GM18526 (cell line): Measurements from ENCODE around the gene PDSS2.

Source experiments
- POLR2A ChIP-seq: IDR thresholded peaks from 3 replicates; pipeline ENCODE4 v1.6.1; 2011; ENCODE audit not compliant: insufficient read length; ENCODE audit errors: extremely low read depth

PDSS2 gene

DNA sequence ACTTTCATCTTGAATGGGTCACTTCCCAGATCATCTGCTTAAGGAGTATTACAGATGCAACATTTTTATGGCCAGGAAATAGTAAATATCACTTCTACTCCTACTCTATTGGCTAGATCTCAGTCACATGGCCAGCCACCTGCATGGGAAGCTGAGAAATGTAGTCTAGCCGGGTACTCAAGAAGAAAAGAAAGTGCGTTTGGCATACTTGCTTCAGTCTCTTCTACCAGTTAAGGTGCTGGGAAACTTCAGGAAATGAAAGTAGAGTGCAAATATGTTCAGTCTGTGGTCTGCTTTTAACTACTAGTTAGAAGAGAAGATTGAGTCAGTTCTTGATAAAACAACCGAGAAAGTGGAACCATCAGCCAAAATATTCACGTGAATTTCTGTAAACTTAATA is 129.2 kb downstream of the PDSS2 start:
- TF ChIP-seq POLR2A: no peak

- no peak for TF ChIP-seq POLR2A
Observed at GRCh38 chr6:107329063-107329860, 130.1 kb downstream of the PDSS2 start.

GRCh38 chr6:107328081-107328480 is 131.3 kb downstream of the PDSS2 start:
- TF ChIP-seq POLR2A: no peak

- no peak for TF ChIP-seq POLR2A
Observed at GRCh38 chr6:107323133-107323785, 136.1 kb downstream of the PDSS2 start.

- no peak for TF ChIP-seq POLR2A
Observed at GRCh38 chr6:107321793-107322192, 137.6 kb downstream of the PDSS2 start.

DNA sequence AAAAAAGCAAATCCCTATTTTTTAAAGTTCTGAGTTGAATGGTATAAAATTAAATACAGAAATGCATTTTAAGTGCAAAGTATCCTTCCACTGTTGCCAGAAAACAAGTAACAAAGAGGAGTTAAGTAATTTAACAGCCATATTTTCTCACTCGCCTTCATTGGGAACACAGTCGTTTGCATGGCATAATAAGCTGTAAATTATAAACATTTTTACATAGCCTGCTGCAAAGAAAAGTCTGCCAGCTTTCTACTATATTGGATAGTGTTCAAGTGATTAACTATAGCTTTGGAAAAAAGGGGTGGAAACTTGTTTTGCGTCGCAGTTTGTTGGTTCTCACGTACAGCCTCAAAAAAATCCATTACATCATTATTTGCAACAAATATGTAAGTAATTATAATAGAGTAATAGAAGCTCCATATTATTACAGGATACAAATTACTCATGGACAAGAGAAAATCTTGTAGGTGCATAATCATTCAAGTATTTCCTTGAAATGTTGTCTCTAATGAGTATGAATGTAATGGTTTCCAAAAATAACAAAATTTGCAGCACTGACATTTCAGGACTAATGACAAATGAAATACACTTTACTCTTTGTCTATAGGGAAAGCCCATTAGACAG is 139.3 kb downstream of the PDSS2 start:
- TF ChIP-seq POLR2A: no peak

GRCh38 chr6:107318100-107318736 is 141.1 kb downstream of the PDSS2 start:
- no peak for TF ChIP-seq POLR2A

DNA sequence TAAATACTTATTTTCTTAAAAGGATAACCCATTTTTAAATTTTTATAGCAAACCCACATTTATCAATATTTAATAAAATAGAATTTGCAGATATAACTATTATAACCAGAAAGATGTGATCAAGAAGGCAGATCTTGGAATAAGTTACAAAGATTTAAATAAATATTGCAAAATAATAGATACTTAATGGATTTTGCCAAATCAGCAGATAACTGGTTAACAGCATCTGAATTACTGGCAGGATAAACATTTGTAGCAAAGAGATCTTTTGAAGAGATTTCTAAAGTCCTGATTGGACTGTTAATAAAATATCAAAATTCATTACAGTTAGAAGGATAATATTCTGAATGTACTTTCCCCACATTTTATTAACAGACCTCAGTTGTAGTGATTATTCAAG is 144.2 kb downstream of the PDSS2 start:
- TF ChIP-seq POLR2A: no peak

DNA sequence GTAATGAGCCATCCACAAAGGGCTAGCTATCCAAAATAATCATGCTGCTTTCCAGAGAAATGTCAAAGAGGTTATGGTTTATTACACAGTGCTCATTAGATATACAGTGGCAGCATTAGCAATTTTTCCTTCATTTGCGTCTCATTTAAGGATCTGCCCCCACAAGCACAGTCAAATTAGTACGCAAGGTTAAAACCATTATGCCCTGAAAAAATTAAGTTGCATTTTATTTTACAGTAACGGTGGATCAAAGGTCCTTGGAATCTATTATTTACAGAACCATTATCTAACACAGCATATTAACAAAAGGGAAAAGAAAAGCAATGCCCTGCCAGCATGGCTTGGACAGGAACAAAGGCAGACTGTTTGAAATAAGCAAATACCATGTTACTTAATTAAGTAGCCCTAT is 144.8 kb downstream of the PDSS2 start:
- TF ChIP-seq POLR2A: no peak

GRCh38 chr6:107313776-107314175 is 145.6 kb downstream of the PDSS2 start:
- TF ChIP-seq POLR2A: no peak

- TF ChIP-seq POLR2A: no peak
Observed at GRCh38 chr6:107310362-107310761, 149.0 kb downstream of the PDSS2 start.

DNA sequence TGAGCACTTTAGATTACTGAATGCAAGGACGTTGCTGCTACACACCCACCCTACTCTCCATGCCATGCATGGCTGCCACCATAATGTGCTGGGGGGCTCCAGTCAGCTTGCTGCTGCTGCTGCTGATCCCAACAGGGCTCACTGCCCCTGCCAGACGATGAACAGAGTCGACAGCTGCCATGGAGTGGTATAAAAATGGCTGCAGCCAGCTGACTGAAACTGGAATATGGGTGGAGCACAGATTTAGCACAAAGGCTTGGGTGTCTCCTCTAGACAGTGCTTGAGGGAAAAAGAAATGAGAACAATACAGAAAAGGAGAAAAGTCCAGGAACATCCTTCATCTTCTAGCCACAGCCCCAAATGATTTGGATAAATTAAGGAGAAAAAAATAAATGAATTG is 150.7 kb downstream of the PDSS2 start:
- TF ChIP-seq POLR2A: no peak

DNA sequence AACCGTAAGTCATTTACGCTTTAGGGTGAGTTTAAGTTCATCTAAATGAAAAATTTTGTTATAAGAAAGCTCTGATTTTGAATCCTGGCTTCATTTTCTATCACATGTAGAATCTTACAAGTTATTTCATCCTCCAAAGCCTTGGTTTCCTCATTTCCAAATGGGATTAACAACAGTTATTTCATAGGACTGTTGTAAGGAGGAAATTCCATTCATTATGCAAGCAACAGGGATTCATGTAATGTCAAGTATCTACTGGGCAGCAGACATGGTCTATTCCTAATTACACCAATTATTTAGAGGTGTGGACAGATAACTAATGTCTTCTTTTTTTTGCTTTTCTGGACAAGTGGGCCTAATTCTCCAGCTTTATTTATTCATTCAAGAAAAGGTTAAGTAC is 154.0 kb downstream of the PDSS2 start:
- no peak for TF ChIP-seq POLR2A

- no peak for TF ChIP-seq POLR2A
Observed at GRCh38 chr6:107304421-107305025, 154.8 kb downstream of the PDSS2 start.

GRCh38 chr6:107293350-107293749 is 166.0 kb downstream of the PDSS2 start:
- TF ChIP-seq POLR2A: no peak
